Effector memory CD8-positive, alpha-beta T cell (primary cell): ENCODE data around the gene MTX2.

ENCODE experiments used
- ATAC-seq: fragments of 150-1000 bp; cut with Tn5 transposase; replicated peaks from 2 replicates; pipeline ENCODE4 v1.10.0; 2021; ENCODE audit warnings: mild to moderate bottlenecking, moderate library complexity
- DNase-seq, 3 experiments: peaks; one replicate each; pipeline ENCODE4 v3.0.0; 2021
- H3K27ac Mint-ChIP-seq, 2 donors: one replicate each; pipeline ENCODE4 v1.8.0; 2022; ENCODE audit warnings: mild to moderate bottlenecking in 2 of 2, mixed read lengths in 2 of 2, moderate library complexity in 2 of 2
- H3K27me3 Mint-ChIP-seq, 2 donors: one replicate each; pipeline ENCODE4 v1.8.0; 2022; ENCODE audit warnings: mixed read lengths in 2 of 2
- H3K36me3 Mint-ChIP-seq: one replicate; pipeline ENCODE4 v1.8.0; 2022; ENCODE audit warnings: mild to moderate bottlenecking, moderate library complexity, mixed read lengths; ENCODE audit not compliant: insufficient read depth
- H3K4me1 Mint-ChIP-seq, 2 donors: one replicate each; pipeline ENCODE4 v1.8.0; 2022; ENCODE audit warnings: low read depth in 2 of 2, mixed read lengths in 2 of 2
- H3K4me3 Mint-ChIP-seq, 2 donors: one replicate each; pipeline ENCODE4 v1.8.0; 2022; ENCODE audit warnings: mild to moderate bottlenecking in 2 of 2, mixed read lengths in 2 of 2, moderate library complexity in 2 of 2
- H3K9me3 Mint-ChIP-seq, 2 donors: one replicate each; pipeline ENCODE4 v1.8.0; 2022; ENCODE audit warnings: mixed read lengths in 2 of 2
- total RNA-seq, 9 experiments: gene quantifications; one replicate each; lab custom pipeline; 2026; lab: John Stamatoyannopoulos, UW

The MTX2 gene
- total RNA-seq: 6.7 to 38.6 (median 17.5) reads per million in 9 experiments

DNA sequence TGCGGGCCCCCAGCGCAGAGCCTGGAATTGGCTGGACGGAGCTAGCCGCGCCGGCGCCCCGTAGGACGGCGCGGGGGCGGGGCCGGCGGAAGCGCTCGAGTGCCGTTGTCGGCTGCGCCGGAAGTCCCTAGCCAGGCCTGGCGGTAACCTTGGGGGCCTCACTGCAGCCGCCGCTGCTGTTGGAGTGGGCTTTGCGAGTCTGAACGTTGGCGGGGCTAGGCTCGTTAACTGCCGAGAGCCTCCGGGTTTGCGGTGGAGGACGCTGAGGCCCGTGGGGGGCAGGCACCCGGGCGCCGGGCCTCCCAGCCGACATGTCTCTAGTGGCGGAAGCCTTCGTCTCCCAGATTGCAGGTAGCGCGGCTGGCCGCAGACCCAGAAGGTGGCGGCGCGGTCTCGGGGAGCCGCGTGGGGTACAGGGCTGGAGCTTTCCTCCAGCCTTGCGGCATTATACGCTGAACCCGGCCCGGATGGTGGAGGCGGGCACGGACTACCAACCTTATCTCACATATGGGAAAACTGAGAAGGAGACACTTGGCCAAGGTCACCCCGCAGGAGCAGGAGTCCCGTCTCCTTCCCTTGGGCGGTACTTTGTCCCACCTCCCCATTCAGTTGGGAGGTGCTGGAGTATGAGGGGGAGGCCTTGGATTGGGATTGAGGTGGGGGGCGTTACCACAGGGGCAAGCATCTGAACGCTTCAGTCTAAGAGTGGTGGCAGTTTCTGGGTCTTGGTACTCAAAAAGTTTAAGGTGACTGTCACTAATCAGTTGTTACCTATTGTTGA lies at the start of gene MTX2:
TSS of gene MTX2 (plus strand) at position 124 of the 781 bp plus-strand sequence. CDS start at position 312, 188 bp downstream.
- peak within 1 kb of the TSS; percentile 96 for H3K4me3 Mint-ChIP-seq
- peaks cover 8% of the 10 kb centered on the region for H3K36me3 Mint-ChIP-seq
- peaks cover 3 to 13% of the 10 kb centered on the region in 2 donors for H3K27me3 Mint-ChIP-seq
- peak within 1 kb of the TSS; percentile 89 to 97 for H3K27ac Mint-ChIP-seq
- ATAC-seq: peak; percentile 89
- peaks cover 10 to 13% of the 10 kb centered on the region in 2 donors for H3K4me1 Mint-ChIP-seq
- peak; percentile 59 to 71 (median 65) for DNase-seq
- no peaks in the 10 kb centered on the region for H3K9me3 Mint-ChIP-seq

DNA sequence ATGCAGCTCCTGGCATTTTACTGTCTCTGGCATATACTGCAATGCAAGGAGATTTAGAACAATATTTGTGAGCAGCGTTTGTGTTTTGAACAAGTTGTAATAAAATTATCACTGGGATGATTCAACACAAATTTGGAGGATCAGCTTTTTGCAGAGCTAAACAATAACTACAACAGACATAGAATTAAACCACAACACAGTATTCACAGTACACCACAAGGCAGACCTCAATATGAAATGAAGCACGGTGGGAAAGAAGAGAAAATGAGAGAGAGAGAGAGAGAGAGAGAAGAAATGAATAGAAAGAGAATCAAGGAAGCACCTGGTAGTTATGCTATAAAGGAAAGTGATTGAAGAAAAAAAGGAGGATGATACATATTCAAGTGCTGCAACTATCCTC lies 41.4 kb upstream of the MTX2 start:
- peaks cover 0 to 6% of the 10 kb centered on the region in 2 donors for H3K9me3 Mint-ChIP-seq
- H3K4me1 Mint-ChIP-seq: no peaks in the 10 kb centered on the region
- no peak for ATAC-seq
- DNase-seq: no peak
- H3K27me3 Mint-ChIP-seq: peaks cover 71 to 90% of the 10 kb centered on the region in 2 donors
- H3K36me3 Mint-ChIP-seq: no peaks in the 10 kb centered on the region
- no peak overlapping the region for H3K4me3 Mint-ChIP-seq
- H3K27ac Mint-ChIP-seq: no peak overlapping the region

DNA sequence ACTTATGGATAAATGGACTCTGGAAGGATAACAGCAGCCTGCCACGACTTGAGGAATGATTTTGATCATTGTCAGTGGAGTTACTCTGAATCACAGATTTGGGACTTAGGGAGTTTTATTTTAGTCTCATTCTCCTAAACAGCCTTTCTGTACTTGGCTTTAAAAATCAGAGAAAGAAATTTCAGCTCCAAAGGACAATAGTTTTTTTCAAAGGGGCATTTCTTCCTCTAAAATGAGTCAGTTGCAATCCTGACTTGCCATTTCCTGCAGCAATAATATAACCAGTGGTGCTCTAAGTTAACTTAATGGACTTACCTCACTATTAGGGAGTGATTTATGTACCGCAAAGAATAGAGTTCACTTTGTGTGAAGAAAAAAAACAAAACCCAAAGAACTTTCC lies 35.1 kb upstream of the MTX2 start:
- Mint-ChIP-seq H3K27ac (no peak overlapping the region), H3K36me3 (no peaks in the 10 kb centered on the region), H3K4me1 (no peaks in the 10 kb centered on the region), H3K9me3 (peaks cover 0 to 6% of the 10 kb centered on the region in 2 donors), H3K27me3 (peaks cover 47 to 50% of the 10 kb centered on the region in 2 donors), H3K4me3 (no peak overlapping the region)
- no peak for ATAC-seq
- DNase-seq: no peak

DNA sequence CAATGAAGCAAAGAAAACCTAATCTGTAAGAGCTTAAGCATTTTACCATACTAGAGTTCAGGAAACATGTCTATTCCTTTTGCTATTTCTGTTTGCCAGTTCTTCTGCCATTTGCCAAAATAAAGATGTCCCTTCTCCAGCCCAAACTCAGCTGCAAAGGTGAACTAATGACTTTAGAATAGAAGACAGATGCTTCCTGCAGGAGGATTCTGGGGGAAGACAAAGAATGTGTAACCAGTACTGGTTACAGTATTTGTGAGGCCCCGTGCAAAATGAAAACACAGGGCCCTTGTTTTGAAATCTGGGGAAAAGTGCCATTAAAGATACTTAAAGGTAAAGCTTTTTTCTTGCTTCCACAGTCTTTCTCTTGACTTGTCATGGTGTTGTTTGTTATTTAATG lies 34.3 kb upstream of the MTX2 start:
- DNase-seq (no peak), ATAC-seq (no peak)
- Mint-ChIP-seq H3K9me3 (peaks cover 0 to 6% of the 10 kb centered on the region in 2 donors), H3K36me3 (no peaks in the 10 kb centered on the region), H3K27me3 (peaks cover 47 to 50% of the 10 kb centered on the region in 2 donors), H3K4me1 (no peaks in the 10 kb centered on the region), H3K4me3 (no peak overlapping the region), H3K27ac (no peak overlapping the region)

DNA sequence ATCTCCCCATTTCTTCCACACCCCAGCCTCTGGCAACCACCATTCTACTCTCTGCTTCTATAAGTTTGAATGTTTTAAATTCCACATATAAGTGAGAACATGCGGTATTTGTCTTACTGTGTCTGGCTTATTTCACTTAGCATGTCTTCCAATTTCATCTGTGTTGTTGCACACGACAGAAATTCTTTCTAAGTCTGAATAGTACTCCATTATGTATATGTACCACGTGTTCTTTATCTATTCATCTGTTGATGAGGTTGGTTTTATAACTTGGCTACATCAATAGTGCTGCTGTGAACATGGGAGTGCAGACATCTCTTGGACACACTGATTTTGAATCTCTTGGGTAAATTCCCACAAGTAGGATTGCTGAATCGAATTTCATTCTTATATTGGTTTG lies 31.8 kb upstream of the MTX2 start:
- no peaks in the 10 kb centered on the region for H3K36me3 Mint-ChIP-seq
- peaks cover 36 to 42% of the 10 kb centered on the region in 2 donors for H3K27me3 Mint-ChIP-seq
- ATAC-seq (no peak), DNase-seq (no peak)
- H3K27ac Mint-ChIP-seq: no peak overlapping the region
- H3K4me1 Mint-ChIP-seq: no peaks in the 10 kb centered on the region
- no peak overlapping the region for H3K4me3 Mint-ChIP-seq
- H3K9me3 Mint-ChIP-seq: no peaks in the 10 kb centered on the region

DNA sequence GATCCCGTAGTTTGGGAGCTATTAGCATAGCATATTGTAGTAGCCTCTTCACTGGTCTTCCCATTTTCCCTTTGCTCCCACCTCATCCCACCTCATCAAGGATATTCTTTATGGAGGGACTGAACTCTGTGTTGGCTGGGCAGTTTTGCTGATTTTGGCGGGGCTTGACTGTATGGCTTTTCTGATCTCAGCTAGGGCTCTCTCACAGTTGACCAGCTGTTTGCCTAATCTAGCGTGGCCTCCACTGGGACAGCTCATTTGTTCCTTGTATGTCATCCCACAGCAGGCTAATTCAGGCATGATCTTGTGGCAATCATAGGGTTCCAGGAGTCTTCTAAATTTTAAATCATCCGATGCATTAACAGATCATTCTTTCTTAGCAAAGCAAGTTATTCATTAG lies 30.2 kb upstream of the MTX2 start:
- Mint-ChIP-seq H3K27me3 (peaks cover 37 to 40% of the 10 kb centered on the region in 2 donors), H3K27ac (no peak overlapping the region), H3K4me1 (no peaks in the 10 kb centered on the region), H3K4me3 (no peak overlapping the region), H3K9me3 (no peaks in the 10 kb centered on the region), H3K36me3 (no peaks in the 10 kb centered on the region)
- ATAC-seq: no peak
- DNase-seq: no peak

DNA sequence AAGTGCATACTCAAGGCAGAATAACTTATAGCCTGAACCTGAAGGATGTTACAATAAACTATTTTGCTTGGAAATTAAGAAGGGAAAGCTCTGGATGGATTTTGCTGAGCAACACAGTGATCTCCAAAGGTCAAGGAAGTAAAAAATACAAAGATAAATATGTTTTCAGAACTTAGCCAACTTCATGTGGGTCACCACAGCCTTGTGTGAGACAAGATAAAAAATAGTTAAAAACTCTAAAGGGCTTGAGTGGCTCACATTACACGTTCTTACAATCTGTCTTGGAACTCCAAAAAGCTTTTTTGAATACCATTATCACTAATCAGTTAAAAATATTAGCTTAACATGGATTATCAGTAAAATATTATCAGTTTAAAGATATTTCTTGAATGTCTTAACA lies 28.9 kb upstream of the MTX2 start:
- Mint-ChIP-seq H3K27ac (no peak overlapping the region), H3K4me3 (no peak overlapping the region), H3K9me3 (no peaks in the 10 kb centered on the region), H3K27me3 (peaks cover 36 to 40% of the 10 kb centered on the region in 2 donors), H3K4me1 (no peaks in the 10 kb centered on the region), H3K36me3 (no peaks in the 10 kb centered on the region)
- no peak for DNase-seq
- no peak for ATAC-seq

DNA sequence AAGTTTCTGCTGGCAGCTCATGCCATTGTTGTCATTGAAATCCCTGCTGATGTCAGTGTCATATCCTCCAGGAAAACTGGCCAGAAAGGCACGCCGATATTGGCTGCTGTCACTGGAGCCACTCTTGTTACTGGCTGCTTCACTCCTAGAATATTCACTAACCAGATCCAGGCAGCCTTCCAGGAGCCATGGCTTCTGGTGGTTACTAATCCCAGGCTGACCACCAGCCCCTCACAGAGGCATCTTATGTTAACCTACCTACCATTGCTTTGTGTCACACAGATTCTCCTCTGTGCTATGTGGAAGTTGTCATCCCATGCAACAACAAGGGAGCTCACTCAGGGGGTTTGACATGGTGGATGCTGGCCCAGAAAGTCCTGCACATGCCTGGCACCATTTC lies 27.0 kb upstream of the MTX2 start:
- DNase-seq (no peak), ATAC-seq (no peak)
- Mint-ChIP-seq H3K27me3 (peaks cover 35% of the 10 kb centered on the region in 2 donors), H3K4me1 (no peaks in the 10 kb centered on the region), H3K9me3 (no peaks in the 10 kb centered on the region), H3K36me3 (no peaks in the 10 kb centered on the region), H3K4me3 (no peak overlapping the region), H3K27ac (no peak overlapping the region)

DNA sequence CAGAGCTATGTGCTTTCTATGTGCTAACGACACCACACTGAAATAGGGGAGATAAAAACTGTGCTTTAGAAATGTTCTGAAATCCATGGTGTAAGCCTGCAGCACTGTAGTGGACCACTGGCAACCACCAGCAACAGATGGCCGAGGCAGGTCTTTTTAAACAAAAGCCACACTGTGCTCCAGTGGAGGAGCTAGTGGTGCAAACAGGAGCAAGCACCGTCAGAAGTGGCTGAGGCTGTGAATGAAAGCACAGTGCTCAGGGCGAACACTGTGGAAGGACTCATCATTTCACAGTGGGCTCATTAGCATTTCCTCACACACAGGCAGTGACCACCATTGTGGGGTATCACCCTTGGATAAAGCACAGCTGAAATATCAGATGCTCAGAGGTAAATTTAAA lies 22.9 kb upstream of the MTX2 start:
- no peaks in the 10 kb centered on the region for H3K4me1 Mint-ChIP-seq
- peaks cover 27 to 31% of the 10 kb centered on the region in 2 donors for H3K27me3 Mint-ChIP-seq
- no peak overlapping the region for H3K27ac Mint-ChIP-seq
- no peaks in the 10 kb centered on the region for H3K36me3 Mint-ChIP-seq
- no peak for ATAC-seq
- no peak overlapping the region for H3K4me3 Mint-ChIP-seq
- no peaks in the 10 kb centered on the region for H3K9me3 Mint-ChIP-seq
- DNase-seq: no peak

DNA sequence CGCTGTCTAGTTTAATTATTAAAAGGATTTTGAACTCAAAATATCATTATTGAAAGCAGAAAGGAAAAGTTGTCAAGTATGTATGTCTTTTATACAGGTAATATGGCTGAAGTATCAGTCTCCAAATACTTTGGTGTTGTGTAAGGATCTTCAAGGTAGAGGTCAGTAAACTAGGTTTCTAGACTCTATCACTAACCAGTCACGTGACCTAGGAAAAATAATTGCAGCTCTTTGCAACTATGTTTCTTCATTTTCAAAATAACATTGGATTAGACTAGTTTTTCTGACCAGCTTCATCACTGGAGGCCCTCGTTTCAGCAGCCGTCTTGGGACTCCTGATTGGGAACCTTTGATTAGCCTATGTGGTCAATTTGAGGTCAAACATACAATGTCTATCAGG lies 21.4 kb upstream of the MTX2 start:
- Mint-ChIP-seq H3K9me3 (no peaks in the 10 kb centered on the region), H3K4me3 (no peak overlapping the region), H3K4me1 (no peaks in the 10 kb centered on the region), H3K27me3 (peaks cover 19 to 29% of the 10 kb centered on the region in 2 donors), H3K27ac (no peak overlapping the region), H3K36me3 (no peaks in the 10 kb centered on the region)
- DNase-seq (no peak), ATAC-seq (no peak)

DNA sequence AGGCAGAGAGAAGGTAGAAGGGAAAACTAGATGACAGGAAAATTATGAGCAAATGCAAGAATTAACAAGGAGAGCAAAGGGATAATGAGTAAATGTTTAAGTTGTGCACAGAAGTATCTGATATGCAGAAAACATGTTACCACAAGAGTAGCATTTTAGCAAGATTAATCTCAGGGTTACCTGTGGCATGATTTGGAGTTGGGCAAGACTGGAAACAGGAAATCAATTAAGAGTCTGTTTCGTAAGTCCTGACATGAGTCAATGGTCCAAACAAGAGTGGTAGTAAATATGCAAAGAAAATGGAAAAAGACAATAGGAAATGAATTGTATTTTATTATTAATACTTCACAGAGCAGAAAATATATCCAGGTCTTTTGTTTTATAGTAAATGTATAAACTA lies 17.3 kb upstream of the MTX2 start:
- no peaks in the 10 kb centered on the region for H3K36me3 Mint-ChIP-seq
- no peak overlapping the region for H3K27ac Mint-ChIP-seq
- no peak overlapping the region for H3K4me3 Mint-ChIP-seq
- H3K27me3 Mint-ChIP-seq: peaks cover 18 to 36% of the 10 kb centered on the region in 2 donors
- DNase-seq: no peak
- H3K9me3 Mint-ChIP-seq: no peaks in the 10 kb centered on the region
- no peaks in the 10 kb centered on the region for H3K4me1 Mint-ChIP-seq
- ATAC-seq: no peak

DNA sequence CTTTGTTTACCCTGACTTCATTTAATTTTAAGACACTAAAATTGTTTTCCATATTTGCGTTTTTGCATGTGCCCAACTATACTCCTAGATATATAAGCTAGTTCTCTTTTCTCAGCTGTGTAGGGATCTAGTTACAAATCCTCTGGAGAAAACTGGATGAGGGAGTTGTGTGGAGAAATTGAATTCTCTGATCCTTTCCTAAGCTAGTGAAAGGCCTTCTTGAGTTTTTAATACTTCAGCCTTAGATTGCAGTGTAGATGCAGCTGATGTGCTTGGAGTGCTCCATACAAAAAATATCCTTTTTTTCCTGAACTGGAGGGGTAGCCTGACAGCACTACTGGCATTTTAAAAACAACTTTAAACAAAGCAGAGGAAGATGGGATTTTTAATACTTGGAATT lies 8.6 kb upstream of the MTX2 start:
- Mint-ChIP-seq H3K4me1 (no peaks in the 10 kb centered on the region), H3K27ac (no peak overlapping the region), H3K4me3 (no peak overlapping the region), H3K36me3 (no peaks in the 10 kb centered on the region), H3K9me3 (no peaks in the 10 kb centered on the region), H3K27me3 (peaks cover 18 to 25% of the 10 kb centered on the region in 2 donors)
- DNase-seq (no peak), ATAC-seq (no peak)

DNA sequence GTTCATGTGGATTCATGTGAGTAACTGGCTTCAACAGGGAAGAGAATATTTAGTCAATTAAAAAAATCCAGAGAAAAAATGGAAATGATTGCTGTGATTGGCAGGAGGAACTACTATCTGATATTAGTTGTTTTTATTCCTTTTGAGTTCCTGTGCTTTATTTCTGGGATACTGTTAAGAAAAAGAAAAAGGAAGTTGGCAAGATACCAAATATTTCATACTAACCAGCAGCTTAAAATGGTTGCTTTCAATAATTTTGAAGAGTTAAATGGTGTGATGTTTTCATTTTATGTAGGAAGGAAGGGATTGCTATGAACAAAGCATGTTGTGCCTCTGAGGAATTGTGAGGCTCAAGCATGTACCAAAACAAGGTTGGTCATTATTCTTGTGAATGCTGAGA lies 8.1 kb upstream of the MTX2 start:
- no peaks in the 10 kb centered on the region for H3K36me3 Mint-ChIP-seq

DNA sequence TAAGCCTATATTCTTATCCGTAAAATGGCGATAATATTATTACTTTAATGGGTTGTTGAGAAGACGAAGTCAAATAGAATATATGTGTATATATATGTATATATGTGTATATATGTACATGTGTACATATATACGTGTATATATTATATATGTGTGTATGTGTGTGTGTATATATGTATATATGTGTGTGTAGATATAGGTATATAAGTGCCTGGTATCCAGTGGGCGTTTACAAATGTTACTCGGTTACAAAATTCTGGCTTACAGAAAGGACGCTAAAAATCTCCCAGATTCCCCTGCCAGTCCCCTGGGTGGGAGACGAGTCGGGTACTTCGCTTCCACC lies 295 bp upstream of the MTX2 start:
- DNase-seq: no peak
- ATAC-seq: peak; percentile 13
- Mint-ChIP-seq H3K4me3 (peak overlapping the region; percentile 96), H3K36me3 (peaks cover 8% of the 10 kb centered on the region), H3K9me3 (no peaks in the 10 kb centered on the region), H3K27ac (peak overlapping the region; percentile 89 to 97), H3K27me3 (peaks cover 9 to 18% of the 10 kb centered on the region in 2 donors), H3K4me1 (peaks cover 8 to 13% of the 10 kb centered on the region in 2 donors)

More for the DNA sequence above, 8.1 kb upstream of the MTX2 start:
- no peak overlapping the region for H3K27ac Mint-ChIP-seq
- H3K4me3 Mint-ChIP-seq: no peak overlapping the region
- H3K27me3 Mint-ChIP-seq: peaks cover 19 to 25% of the 10 kb centered on the region in 2 donors
- H3K9me3 Mint-ChIP-seq: no peaks in the 10 kb centered on the region
- ATAC-seq (no peak), DNase-seq (no peak)
- no peaks in the 10 kb centered on the region for H3K4me1 Mint-ChIP-seq
